Measurements from ENCODE around the gene TSFM.
A peak's percentile ranks its signal among the peaks of the same experiment; 100 is the strongest.
"Not testable (repeated sequence)": the region's sequence is repeated elsewhere in the genome, so short reads cannot be mapped to it uniquely, and the experiment has no call there.

Gene TSFM

DNA sequence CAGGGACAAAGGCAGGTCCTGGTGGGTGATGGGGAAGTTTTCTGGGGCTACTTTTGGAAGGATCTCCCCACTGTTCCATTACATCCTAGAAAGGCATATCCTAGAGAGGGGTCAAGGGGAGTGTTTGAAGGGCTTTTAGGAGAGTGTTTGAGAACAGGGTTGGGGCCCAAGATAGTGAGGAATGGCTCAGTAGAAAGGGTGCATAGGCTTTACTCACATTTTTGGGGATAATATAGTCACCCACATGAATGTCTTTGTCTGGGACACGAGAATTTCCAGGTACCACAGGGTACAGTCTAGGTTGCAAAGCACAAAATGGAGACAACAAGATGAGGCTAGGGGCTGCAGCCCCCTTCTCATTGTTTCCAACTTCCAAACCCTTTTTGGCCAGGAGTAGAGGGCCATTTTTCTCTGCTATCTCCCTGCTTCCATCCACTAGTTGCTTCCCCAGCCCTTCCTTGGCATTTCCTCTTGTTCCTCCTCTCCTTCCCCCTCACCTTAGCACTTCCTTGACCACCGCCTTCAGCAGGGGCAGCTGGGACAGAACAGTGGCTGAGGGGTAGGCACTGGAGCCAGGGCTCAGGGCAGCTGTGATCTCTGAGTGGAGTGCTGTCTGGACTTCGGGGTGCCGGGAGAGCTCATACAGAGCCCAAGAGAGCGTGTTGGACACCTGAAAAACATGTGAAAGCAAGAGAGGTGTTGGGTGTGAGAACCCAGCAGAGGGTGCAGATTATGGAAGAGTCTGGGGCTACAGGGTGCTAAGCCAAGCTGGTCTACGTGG is 18.5 kb upstream of the TSFM start:
- DNase-seq: no peak

- DNase-seq: no peak
Observed at GRCh38 chr12:57764662-57765002, 18.0 kb upstream of the TSFM start.

DNA sequence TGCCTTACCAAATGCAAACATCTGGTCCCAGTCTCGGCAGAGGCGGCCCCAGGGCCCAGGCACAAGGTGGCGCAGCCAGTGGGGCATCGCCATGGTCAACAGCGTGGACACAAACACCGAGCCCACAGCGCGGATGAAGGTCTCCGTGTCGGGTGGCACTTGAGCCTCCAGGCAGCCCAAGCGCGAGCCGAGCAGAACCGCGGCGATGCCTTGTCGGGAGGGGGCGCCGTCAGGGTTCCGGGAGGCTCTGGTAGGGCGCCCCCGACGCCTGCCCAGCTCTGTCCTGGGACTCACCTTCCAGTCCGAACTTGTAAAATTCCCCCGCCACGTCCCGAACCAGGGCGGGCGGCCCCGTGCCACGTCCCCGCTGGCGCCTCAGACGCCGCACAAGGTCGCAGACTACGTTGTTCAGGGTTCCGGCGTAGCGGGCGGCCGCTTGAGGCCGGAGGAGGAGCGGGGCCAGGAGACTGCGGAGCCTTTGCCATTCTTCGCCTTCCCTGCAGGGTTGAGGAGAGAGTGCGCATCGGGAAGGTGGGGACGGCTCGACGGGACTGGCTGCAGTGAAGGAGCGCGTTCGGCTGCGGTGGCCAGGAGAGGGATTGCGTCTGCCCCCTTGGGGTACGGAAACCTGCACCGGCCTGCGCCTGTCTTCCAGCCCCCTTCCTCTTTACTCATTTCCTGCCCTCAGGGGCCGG is 17.4 kb upstream of the TSFM start:
- DNase-seq: no peak

- DNase-seq: no peak
Observed at GRCh38 chr12:57765698-57766463, 16.7 kb upstream of the TSFM start.

DNA sequence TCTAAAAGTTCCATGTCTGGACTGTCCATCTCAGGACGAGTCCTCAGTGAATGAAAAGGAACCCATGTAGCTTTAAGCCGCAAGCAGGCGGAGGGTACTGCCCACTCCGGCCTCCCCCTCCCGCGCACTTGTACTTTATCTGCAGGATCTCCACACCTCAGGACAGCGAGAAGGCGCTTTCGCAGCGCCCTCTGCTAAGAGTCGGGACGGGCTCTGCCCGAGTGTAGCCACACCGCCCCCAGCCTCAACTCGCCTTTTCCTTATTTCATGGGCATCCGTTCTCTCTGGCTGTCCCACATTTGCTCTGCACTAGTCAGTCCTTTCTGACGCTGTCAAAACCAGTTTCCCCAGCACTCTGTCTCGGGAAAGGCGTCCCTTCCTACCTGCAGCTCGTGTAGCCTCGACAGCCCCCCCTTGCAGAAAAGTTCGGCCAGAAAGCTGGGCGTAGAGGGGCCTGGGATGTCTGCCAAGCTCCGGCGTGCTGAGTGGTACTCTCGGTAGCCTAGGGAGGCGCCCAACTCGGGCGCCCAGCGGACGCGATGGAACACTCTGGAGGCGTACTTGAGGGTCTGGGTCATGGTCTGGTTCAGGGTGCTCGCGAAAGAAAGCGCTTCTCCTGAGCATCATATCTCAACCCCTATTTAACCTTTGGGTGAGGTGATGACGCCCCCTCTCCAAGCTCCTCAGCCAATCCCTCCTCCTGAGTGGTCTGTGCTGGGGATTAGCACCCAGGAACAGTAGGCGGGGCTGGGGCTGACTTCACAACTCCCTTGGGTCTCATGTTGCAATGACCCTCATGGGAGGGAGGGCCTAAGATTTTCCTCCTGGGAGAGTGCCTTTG is 15.9 kb upstream of the TSFM start, which contains the start of gene CYP27B1:
Gene CYP27B1, minus strand, starts transcription at position 615 of the 841 bp plus-strand sequence. Its CDS starts 37 bp downstream, at position 578.
- peak; percentile 48 for DNase-seq

GRCh38 chr12:57767305-57767698 is 15.3 kb upstream of the TSFM start:
- no peak for DNase-seq

- DNase-seq: no peak
Observed at GRCh38 chr12:57767876-57768275, 14.7 kb upstream of the TSFM start.

GRCh38 chr12:57769594-57769993 is 13.0 kb upstream of the TSFM start:
- DNase-seq: no peak

DNA sequence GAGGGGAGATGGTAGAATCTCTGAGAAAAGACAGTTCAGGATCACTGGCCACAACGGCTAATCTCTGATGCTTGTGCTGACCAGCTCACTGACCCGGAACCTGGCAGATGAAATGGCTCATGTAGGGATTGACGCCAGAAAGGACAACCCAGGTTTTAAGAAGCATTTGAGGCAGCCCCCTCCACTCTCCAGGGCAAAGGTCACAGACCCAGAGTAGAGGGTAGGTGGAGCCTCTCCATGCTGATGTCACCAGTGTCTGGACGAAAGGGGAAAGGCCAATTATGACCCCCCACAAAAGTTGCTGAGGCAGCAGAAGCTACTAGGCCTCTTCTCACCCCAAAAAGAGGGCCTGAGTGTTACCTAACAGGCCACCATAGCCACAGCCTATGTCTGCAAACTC is 11.9 kb upstream of the TSFM start:
- DNase-seq: no peak

DNA sequence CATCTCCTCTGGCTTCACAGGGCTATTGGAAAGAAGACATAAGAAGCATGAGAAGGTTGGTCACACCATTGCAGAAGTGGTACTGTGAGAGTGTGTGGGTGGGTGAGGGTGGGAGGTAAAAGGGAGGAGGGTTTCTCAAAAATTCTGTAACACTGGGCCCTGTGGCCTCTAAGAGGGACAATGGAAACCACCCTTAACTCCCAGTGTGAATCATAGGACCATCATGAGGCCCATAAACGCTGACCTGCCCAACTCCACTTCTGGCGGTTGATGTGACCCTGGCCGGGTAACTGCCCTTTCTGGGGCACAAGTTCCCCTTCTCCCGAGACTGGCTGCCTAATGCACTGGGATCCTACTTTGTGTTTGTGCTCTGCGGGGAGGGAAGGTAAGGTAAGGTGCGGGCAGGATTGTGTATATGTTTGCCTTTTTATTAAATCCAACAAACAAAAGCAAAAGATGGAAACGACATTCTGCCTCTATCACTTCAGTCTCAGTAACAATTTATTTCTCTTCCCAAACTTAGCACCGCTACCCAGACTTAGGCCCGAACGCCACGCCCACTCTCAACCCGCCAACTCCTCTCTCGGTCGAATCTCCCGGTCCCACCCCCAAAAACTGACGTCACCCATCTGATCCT is 11.2 kb upstream of the TSFM start:
- DNase-seq: peak; percentile 96

DNA sequence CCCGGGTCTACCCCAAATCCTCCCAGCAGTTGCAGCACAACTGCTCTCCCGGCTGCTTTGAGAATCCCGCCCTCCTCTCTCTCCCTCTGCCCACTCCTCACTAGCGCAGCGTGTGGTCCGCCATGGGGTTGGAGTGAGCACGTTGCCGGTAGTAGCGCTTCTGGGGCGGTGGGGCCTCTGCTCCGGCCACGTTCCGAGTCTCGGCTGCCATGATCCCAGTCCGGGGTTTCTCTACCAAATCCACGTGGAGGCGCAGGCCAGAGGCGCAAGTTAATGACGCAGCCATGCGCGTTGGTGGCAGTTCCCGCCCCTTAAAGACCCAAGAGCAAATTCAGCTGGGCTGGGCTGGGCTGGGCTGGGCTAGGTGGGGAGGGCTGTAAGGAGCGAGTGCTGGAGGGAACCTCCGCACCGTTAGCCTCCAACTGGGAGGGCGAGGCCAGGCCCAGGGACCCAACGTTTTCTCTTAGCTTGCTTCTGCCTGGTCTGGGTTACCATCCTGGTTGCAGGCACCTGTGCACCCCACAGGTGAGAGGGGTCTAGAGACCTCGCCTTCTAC is 10.6 kb upstream of the TSFM start, which contains the start of gene METTL1:
Gene METTL1, minus strand, starts transcription at position 233 of the 556 bp plus-strand sequence. Its CDS starts 22 bp downstream, at position 211.
- peak; percentile 98 for DNase-seq

DNA sequence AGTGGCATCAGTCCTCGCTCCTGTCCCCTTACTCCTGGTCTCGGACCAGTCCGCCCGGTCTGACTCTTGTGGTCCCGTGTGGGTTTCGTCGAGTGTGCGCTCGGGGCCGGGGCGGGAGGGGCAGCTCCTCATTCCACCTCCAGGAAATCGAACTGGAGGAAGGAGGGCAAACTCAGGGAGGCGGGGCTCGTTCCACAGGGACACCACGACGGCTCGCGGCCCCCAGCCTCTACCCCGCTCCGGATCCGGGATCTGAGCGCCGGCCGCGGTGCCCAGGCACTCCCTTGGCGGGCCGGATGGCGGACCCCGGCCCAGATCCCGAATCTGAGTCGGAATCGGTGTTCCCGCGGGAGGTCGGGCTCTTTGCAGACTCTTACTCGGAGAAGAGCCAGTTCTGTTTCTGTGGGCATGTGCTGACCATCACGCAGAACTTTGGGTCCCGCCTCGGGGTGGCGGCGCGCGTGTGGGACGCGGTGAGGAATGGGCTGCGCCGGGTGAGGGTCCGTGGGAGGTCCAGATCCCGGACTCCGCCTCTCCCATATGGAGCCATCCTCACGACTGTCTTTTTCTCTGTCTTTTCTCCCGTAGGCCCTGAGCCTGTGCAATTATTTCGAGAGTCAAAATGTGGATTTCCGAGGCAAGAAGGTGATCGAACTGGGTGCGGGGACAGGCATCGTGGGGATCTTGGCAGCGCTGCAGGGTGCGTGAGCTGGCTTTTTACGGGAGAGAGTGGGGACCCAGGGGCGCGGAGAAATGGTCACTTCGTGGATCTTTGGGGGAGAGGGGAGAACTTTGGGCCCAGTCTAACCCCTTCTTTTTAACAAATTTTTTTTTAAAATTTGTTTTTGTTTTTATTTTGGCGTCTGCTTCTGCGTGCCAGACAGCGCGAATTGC is 9.9 kb upstream of the TSFM start, which contains the start of gene EEF1AKMT3:
Gene EEF1AKMT3, plus strand, starts transcription at position 186 of the 894 bp plus-strand sequence. Its CDS starts 111 bp downstream, at position 297.
- DNase-seq: peak; percentile 79

GRCh38 chr12:57774634-57775033 is 8.0 kb upstream of the TSFM start:
- not testable (repeated sequence) for DNase-seq

- DNase-seq: no peak
Observed at GRCh38 chr12:57775044-57775443, 7.5 kb upstream of the TSFM start.

DNA sequence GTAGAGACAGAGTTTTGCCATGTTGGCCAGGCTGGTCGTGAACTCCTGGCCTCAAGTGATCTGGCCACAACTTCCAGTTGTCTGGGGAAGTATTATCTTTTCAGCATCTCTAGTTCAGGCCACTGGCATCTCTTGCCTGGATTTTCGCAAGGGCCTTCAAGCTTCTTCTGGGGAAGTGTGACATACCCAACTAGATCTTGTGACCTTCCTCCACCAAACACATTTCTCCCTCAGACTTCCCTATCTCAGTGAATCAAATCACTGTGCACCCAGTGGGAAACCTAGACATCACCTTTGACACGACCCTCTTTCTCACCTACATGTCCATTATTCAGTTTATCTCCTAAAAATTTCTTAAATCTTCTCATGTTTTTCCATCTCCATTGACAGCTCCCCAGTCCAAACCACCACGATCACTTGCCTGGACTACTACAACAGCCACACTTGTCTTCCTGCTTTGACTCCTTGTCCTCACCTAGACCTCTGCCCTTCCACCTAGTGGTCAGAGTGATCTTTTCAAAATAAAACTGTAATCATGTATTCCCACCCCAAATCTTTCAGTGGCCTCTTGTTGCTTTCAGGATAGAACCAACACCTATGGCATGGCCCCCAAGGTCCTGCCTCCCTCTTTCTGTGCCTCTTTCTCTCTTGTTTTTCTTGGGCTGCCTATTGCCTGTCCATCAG is 6.9 kb upstream of the TSFM start:
- DNase-seq: no peak

DNA sequence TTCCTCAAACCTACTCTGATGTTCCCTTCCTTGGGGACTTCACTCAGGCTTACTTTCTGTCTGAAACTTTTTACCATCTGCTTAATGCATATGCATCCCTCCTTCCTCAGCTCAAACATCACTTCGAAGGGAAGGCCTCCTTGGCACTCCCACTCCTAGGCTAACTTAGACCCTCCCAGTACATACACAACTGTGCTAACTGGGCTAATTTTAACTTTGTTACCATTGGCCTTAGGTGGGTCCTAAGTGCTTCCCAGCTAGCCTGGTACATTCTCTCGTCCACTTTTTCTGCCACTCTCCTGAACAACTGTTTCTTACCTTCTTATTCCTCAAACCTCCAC is 6.4 kb upstream of the TSFM start:
- no peak for DNase-seq

DNA sequence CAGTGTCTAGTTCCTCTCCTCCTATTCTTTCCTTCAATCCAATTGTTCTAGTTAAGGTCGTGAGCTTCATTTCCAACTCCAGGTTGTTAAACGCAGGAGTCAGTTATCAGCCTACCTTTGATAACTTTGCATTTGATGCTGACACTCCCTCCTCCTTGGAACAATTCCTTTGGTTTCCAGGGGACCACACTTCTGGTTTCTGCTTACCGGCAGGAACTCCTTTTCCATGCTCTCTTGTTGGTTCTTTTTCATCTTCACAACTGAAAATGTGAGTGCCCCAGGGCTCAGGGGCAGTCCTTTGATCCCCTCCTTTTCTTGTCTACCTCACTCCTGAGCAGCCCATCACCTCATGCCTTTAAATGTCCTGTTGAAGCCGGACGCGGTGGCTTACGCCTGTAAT is 5.2 kb upstream of the TSFM start:
- no peak for DNase-seq

DNA sequence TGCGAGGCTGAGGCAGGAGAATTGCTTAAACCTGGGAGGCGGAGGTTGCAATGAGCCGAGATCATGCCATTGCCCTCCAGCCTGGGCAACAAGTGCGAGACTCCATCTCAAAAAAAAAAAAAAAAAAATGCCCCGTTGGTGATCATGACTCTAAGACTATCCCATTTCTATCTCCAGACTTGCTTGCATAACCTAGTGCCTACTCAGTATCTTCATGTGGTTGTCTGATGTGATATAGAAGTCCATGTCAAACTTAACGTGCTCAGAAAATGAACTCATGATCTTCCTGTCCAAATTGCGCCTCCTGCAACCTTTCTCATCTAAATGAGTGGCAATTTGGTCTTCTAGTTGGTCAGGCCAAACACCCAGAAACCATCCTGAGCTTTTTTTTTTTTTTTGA is 4.7 kb upstream of the TSFM start:
- no peak for DNase-seq

DNA sequence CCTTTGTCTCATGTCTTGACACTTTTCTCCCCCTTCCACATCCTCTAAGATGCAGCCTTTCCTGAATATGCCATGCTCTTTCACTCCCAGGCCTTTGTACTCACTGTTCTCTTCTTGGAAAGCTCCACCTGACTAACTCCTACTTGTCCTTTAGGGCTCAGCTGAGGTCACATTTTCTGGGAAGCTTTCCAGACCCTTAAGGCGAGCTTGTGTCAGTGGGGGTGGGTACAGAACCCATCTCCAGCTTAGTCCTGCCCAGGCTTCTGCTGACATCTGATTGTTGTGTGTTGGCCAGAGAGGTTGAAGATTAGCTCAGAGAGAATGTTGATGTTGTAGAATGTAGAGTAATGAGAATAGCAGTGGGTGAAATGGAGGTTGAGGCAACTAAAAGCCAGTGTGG is 2.9 kb upstream of the TSFM start:
- DNase-seq: no peak

DNA sequence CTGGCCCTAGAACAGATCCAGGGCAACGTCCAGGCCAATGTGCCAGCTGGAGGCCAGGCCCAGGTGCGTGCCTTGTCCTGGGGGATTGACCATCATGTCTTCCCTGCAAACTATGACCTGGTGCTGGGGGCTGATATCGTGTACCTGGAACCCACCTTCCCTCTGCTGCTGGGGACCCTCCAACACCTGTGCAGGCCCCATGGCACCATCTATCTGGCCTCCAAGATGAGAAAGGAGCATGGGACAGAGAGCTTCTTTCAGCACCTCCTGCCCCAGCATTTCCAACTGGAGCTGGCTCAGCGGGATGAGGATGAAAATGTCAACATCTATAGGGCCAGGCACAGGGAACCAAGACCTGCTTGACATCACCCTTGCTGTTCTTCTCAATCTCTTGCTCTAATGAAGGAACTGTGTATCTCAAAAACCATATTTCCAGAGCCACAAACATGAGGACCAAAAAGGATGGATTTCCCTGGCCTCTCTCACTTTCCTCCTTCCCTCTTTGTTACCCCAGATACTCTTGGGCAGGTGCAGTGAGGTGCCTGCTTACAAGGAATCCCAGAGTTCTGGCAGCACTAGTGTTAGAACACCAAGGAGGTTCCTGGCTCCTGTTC is 2.2 kb upstream of the TSFM start:
- no peak for DNase-seq

Measured in right hindlimb (tissue), 1 donor.